ENCODE results near the gene RHEB. TPM values are rescaled to one million over a fixed set of nuclear protein-coding genes. Genes with fewer than 3 reads are reported as not detected.

Gene RHEB
- polyA plus RNA-seq, 1 experiment = 154 TPM

DNA sequence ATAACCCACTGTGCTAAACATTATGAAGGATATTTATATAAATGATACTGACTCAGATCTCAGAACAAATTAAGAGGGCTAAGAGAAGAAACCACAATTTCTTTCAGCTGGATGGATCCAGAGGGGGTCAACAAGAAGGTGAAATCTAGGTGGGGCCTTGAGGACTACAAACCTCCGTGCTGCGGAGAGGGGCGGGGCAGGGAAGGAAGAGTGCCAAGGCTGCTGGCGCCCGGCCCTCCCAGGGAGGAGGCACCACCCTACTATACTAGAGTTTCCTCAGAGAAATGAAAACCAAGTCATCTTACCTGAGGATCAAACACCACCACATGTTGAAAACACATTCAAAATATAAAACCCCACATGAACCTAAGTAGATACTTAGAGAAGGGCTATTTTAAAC, 50.4 kb downstream of the RHEB start:
- Histone ChIP-seq H3K27me3 (ENCODE audit: control insufficient read depth, insufficient read depth, low read length) (no peaks in the 10 kb centered on the region), H3K9me3 (ENCODE audit: control insufficient read depth, insufficient read depth, low read length) (peaks cover 9% of the 10 kb centered on the region), H3K27ac (ENCODE audit: low read depth, low read length) (no peak overlapping the region), H3K4me3 (ENCODE audit: low read depth, low read length) (no peak overlapping the region)
- DNase-seq (ENCODE audit: low read depth, low spot score) = no peak
- ChIA-PET CTCF (interaction anchor here (0.9 to 1.4 kb wide), 2 partner anchors 101 to 291 kb away, joined by 3 read pairs; no protein-coding TSS in a partner anchor), POLR2A (no interaction called here)
- TF ChIP-seq, protein P1, sequence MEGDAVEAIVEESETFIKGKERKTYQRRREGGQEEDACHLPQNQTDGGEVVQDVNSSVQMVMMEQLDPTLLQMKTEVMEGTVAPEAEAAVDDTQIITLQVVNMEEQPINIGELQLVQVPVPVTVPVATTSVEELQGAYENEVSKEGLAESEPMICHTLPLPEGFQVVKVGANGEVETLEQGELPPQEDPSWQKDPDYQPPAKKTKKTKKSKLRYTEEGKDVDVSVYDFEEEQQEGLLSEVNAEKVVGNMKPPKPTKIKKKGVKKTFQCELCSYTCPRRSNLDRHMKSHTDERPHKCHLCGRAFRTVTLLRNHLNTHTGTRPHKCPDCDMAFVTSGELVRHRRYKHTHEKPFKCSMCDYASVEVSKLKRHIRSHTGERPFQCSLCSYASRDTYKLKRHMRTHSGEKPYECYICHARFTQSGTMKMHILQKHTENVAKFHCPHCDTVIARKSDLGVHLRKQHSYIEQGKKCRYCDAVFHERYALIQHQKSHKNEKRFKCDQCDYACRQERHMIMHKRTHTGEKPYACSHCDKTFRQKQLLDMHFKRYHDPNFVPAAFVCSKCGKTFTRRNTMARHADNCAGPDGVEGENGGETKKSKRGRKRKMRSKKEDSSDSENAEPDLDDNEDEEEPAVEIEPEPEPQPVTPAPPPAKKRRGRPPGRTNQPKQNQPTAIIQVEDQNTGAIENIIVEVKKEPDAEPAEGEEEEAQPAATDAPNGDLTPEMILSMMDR (IDR thresholded peaks at IDR 0.05; ENCODE audit: low read depth, low read length) = no peak

DNA sequence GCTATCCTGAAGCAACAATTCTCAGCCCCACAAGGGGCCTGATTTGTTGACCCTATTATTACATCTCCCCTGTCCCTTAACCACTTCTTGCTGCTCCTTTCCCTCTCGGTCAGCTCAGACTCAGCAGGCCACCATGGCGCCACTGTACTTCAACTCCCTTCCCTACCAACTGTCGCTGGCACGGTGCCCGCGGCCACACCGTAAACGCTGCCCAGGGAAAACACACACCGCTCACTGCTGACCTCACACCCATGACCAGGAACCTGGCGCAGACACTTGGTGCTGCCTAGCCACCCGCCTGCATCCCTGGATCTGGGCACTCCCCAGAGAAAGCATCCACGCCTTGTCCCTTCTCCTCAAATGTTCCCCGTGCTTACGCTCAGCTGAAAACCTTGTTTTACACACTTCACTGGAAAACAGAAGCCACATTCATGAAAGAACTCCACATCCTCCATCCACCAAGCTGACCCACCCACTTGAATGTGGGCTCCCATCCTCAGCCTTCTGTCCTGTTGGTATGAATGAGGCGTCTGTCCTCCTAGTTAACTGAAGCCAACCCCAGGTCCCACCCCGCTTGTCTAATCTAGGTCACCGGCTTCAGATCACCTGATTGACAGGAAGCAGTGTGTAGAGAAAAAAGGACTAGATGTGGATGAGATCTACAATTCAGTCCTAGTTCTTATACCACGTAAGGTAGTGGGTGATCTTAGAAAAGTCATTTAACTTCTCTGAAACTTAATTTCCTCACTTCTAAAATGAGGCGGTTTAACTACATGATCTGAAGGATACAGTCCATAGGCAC, 51.3 kb downstream of the RHEB start:
- no peak for DNase-seq (ENCODE audit: low read depth, low spot score)
- Histone ChIP-seq H3K27ac (ENCODE audit: low read depth, low read length) (no peak overlapping the region), H3K27me3 (ENCODE audit: control insufficient read depth, insufficient read depth, low read length) (no peaks in the 10 kb centered on the region), H3K9me3 (ENCODE audit: control insufficient read depth, insufficient read depth, low read length) (peaks cover 12% of the 10 kb centered on the region), H3K4me3 (ENCODE audit: low read depth, low read length) (no peak overlapping the region)
- TF ChIP-seq, protein P1 (IDR thresholded peaks at IDR 0.05; ENCODE audit: low read depth, low read length) = no peak
- ChIA-PET POLR2A (no interaction called here), CTCF (interaction anchor here (0.9 to 1.4 kb wide), 2 partner anchors 100 to 291 kb away, joined by 3 read pairs; no protein-coding TSS in a partner anchor)

DNA sequence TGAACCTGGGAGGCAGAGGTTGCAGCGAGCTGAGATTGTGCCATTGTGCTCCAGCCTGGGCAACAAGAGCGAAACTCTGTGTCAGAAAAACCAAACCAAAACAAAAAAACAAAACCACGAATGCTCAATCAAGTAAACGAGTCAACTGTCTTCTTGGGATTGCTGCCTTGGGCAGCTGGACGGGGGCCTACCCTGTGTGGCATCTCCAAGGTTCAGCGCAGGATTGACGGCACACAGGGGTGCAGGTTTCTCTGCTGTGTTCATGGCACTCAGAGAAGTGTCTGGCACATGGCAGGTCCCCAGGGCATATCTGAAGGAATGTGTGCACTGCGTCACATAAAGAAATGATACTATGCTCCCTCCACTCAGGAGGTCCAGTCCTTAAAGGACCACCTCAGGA, 54.5 kb downstream of the RHEB start:
- H3K27ac ChIP-seq (ENCODE audit: low read depth, low read length) = no peak overlapping the region
- ChIA-PET POLR2A (interaction anchor here (0.7 kb wide), 1 partner anchor 125 kb away, joined by 3 read pairs; no protein-coding TSS in a partner anchor), CTCF (interaction anchor here (0.6 to 1.9 kb wide), 2 partner anchors 16 to 57 kb away, joined by 3 to 5 read pairs; no protein-coding TSS in a partner anchor)
- H3K4me3 ChIP-seq (ENCODE audit: low read depth, low read length) = no peak overlapping the region
- TF ChIP-seq, protein P1 (IDR thresholded peaks at IDR 0.05; ENCODE audit: low read depth, low read length) = no peak
- no peak for DNase-seq (ENCODE audit: low read depth, low spot score)
- peaks cover 18% of the 10 kb centered on the region for H3K9me3 ChIP-seq (ENCODE audit: control insufficient read depth, insufficient read depth, low read length)
- no peaks in the 10 kb centered on the region for H3K27me3 ChIP-seq (ENCODE audit: control insufficient read depth, insufficient read depth, low read length)

DNA sequence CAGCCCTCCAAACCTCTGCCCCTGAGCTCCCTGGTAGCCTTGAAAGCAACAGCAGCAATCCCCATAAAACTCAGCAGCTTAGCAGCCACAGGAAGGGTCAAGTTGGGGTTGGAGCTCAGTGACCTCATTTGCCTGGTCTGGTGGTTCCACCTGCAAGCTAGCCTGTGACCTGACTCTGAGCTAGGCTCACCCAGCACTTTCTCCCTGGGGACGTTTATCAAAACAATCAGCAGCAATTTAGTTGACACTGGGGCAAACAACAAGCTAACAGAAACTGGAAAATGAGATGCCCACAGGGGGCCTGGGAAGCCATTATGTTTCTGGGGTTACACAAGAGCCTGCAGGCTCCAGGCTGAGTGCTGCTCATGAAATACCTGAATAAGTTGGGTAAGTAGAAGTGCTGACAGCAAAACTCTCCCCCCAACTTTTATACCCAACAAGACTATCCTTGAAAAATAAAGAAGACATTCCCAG, 57.4 kb downstream of the RHEB start:
- H3K4me3 ChIP-seq (ENCODE audit: low read depth, low read length) = no peak overlapping the region
- no peak for DNase-seq (ENCODE audit: low read depth, low spot score)
- ChIA-PET POLR2A (no interaction called here), CTCF (interaction anchor here (1.4 to 3.7 kb wide), 4 partner anchors 13 to 296 kb away, joined by 3 to 31 read pairs (median 4); no protein-coding TSS in a partner anchor)
- H3K27me3 ChIP-seq (ENCODE audit: control insufficient read depth, insufficient read depth, low read length) = no peaks in the 10 kb centered on the region
- TF ChIP-seq, protein P1 (IDR thresholded peaks at IDR 0.05; ENCODE audit: low read depth, low read length) = no peak
- no peak overlapping the region for H3K27ac ChIP-seq (ENCODE audit: low read depth, low read length)
- H3K9me3 ChIP-seq (ENCODE audit: control insufficient read depth, insufficient read depth, low read length) = peaks cover 18% of the 10 kb centered on the region

DNA sequence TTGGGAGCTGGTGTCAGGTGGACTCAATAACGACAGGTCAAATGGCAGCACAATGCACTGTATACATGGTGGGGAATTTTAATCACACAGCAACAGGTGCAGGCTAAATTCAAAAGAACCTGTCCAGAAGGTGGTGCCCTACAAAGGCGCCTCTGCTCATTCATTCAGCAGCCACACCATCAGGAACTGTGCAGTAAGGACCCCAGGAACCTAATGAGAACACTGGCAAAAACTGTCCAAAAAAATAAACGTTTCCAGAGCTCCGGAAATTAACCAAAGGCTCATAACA, 57.8 kb downstream of the RHEB start:
- ChIA-PET CTCF (interaction anchor here (1.4 to 3.7 kb wide), 4 partner anchors 12 to 297 kb away, joined by 3 to 31 read pairs (median 4); no protein-coding TSS in a partner anchor), POLR2A (no interaction called here)
- Histone ChIP-seq H3K27ac (ENCODE audit: low read depth, low read length) (no peak overlapping the region), H3K27me3 (ENCODE audit: control insufficient read depth, insufficient read depth, low read length) (no peaks in the 10 kb centered on the region), H3K9me3 (ENCODE audit: control insufficient read depth, insufficient read depth, low read length) (peaks cover 18% of the 10 kb centered on the region), H3K4me3 (ENCODE audit: low read depth, low read length) (no peak overlapping the region)
- TF ChIP-seq, protein P1 (IDR thresholded peaks at IDR 0.05; ENCODE audit: low read depth, low read length) = no peak
- DNase-seq (ENCODE audit: low read depth, low spot score) = no peak

Data from AG04450 (cell line).